Heart right ventricle (tissue), 16 donors: ENCODE measurements around the gene NKAIN1. TPM values are rescaled to one million over a fixed set of nuclear protein-coding genes. Genes with fewer than 3 reads are reported as not detected.

Source experiments
- ATAC-seq, 8 donors: fragments of 200-7000 bp; cut with Tn5 transposase; one replicate each; pipeline ENCODE4 v1.9.1; 2020; ENCODE audit warnings: mild to moderate bottlenecking in 8 of 8, moderate library complexity in 8 of 8, moderate number of reproducible peaks in 1 of 8
- DNase-seq, 2 donors: peaks; one replicate each; pipeline ENCODE4 v3.0.0-alpha.2; 2020
- H3K27ac ChIP-seq, 10 donors: fragments of 200-600 bp; sonication (generic) in 2 of 10; one replicate each; pipeline versions ENCODE4 v1.5.0 to v1.8.0; 2020 to 2022; ENCODE audit warnings: mild to moderate bottlenecking in 3 of 10
- H3K27me3 ChIP-seq, 7 donors: fragments of 200-600 bp; one replicate each; pipeline ENCODE4 v1.8.0; 2021 to 2022; ENCODE audit warnings: mild to moderate bottlenecking in 2 of 7
- H3K36me3 ChIP-seq, 9 donors: fragments of 200-600 bp; sonication (generic) in 1 of 9; one replicate each; pipeline versions ENCODE4 v1.5.0 to v1.8.0; 2020 to 2022; ENCODE audit warnings: mild to moderate bottlenecking in 2 of 9
- H3K4me1 ChIP-seq, 9 donors: fragments of 200-600 bp; sonication (generic) in 1 of 9; one replicate each; pipeline versions ENCODE4 v1.5.0 to v1.8.0; 2020 to 2022; ENCODE audit warnings: mild to moderate bottlenecking in 4 of 9
- H3K4me3 ChIP-seq, 10 donors: fragments of 200-600 bp; sonication (generic) in 2 of 10; one replicate each; pipeline versions ENCODE4 v1.5.0 to v1.8.0; 2020 to 2022; ENCODE audit warnings: mild to moderate bottlenecking in 7 of 10, moderate library complexity in 2 of 10
- H3K9me3 ChIP-seq, 11 donors: fragments of 200-600 bp in 10 of 11; sonication (generic) in 2 of 11; one replicate each; pipeline versions ENCODE4 v1.5.0 to v1.8.0; 2013 to 2022; ENCODE audit warnings: mild to moderate bottlenecking in 2 of 11, control low read depth in 1 of 11, moderate library complexity in 1 of 11
- WGBS, 2 donors: extraction: QIAGEN DNeasy Blood & Tissue Kit; methylation state at CpG; one replicate each; pipeline ENCODE4 v1.1.7; 2013; ENCODE audit warnings: inconsistent platforms in 1 of 2; 5-methylcytosine and 5-hydroxymethylcytosine counted together
- intact Hi-C, 10 donors: fragments of 100-400 bp; cut with DNase I; formaldehyde crosslinking; loops; one replicate each; pipeline versions ENCODE4 v1.11.1 to v1.14.2; 2022
- polyA plus RNA-seq, 2 donors: library from polyadenylated mRNA; stranded (reverse); fragments of 200-250 nt; gene quantifications; one replicate each; pipeline ENCODE4 v1.2.3, GENCODE V29; 2013
- total RNA-seq, 10 donors: library from RNA; stranded (reverse); fragmentation: NEBNext Ultra II Directional in 3 of 10; extraction: Animal tissue kit (Norgen Biotek cat#: 25700) in 3 of 10; gene quantifications; one replicate each; pipeline versions ENCODE4 v1.2.1 to v1.2.4, GENCODE V29; 2021 to 2023
- TF ChIP-seq, protein P1 (sequence below), 9 donors: fragments of 200-600 bp; sonication (generic) in 2 of 9; IDR thresholded peaks; one replicate each; pipeline versions ENCODE4 v1.5.0 to v1.8.0; 2021 to 2022; ENCODE audit warnings: antibody characterized with exemption in 9 of 9, mild to moderate bottlenecking in 5 of 9, moderate library complexity in 1 of 9
- donor health status: Arrhythmogenic right ventricular cardiomyopathy.
- donor health status: ischemic (EF 13 %, LVEDD 7.1; RV severe dilation, severe dysfunction).
- donor health status: healthy with polysubstance abuse.
- donor health status: DM: no; HTN: yes; CAD: no.
- donor health status: DM: no; HTN: no; CAD: no.
- donor health status: ischemic (EF 25% LVEDD 6.9; RV normal size, moderate dysfunction).
- donor health status: ischemic (EF 25% LVEDD 5.7; RV mildly dilated, moderate dysfunction).
- donor health status: healthy.
- donor health status: DM: yes; HTN: yes; CAD: no.
- donor health status: Ischemic cardiomyopathy.
- donor health status: ischemic (EF 35%, LVEDD 5.7; RV mildly dilated, moderate dysfunction).
- donor health status: nonischemic (EF 11% LVEDD 7.7; RV severe dilation, severe dysfunction).
- donor health status: DM: yes; HTN: yes; CAD: no.
- donor health status: PGD.
- donor health status: ischemic (EF 29% LVEDD 5.4; RV normal size, mild dysfunction).
- donor health status: nonischemic (EF 23%, LVEDD 6.1; RV moderate dilation, normal function).

NKAIN1 gene
- total and polyA plus RNA-seq, 12 donors, result 0.07 to 0.45 (median 0.21) TPM; not detected in 8

DNA sequence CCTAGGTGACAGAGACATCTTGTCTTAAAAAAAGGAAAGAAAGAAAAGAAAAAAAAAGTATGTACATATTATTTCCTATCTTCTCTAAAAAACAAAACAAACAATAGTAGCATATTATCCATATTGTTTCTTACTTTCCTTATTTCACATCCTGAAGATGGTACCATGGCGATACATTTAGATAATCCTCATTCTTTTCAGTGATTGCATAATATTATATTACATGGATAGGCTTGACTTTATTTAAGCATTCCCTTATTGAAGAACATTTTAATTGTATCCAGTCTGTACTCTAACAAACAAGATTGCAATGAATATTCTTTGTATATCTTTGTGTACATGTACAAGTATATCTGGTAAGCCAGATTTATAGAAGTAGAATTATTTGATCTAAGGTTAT is 91.3 kb downstream of the NKAIN1 start:
- TF ChIP-seq, protein P1, sequence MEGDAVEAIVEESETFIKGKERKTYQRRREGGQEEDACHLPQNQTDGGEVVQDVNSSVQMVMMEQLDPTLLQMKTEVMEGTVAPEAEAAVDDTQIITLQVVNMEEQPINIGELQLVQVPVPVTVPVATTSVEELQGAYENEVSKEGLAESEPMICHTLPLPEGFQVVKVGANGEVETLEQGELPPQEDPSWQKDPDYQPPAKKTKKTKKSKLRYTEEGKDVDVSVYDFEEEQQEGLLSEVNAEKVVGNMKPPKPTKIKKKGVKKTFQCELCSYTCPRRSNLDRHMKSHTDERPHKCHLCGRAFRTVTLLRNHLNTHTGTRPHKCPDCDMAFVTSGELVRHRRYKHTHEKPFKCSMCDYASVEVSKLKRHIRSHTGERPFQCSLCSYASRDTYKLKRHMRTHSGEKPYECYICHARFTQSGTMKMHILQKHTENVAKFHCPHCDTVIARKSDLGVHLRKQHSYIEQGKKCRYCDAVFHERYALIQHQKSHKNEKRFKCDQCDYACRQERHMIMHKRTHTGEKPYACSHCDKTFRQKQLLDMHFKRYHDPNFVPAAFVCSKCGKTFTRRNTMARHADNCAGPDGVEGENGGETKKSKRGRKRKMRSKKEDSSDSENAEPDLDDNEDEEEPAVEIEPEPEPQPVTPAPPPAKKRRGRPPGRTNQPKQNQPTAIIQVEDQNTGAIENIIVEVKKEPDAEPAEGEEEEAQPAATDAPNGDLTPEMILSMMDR (IDR thresholded peaks at IDR 0.05), result no peak
- no peak overlapping the region for H3K27ac ChIP-seq
- peaks cover 0 to 4% (median 0%) of the 10 kb centered on the region in 9 donors for H3K4me1 ChIP-seq
- DNase-seq (no peak), ATAC-seq (no peak)
- H3K27me3 ChIP-seq, result no peaks in the 10 kb centered on the region
- no peak overlapping the region for H3K4me3 ChIP-seq
- 90 to 93% methylated on average over 1 of the region's 1 CpG for WGBS, 2 donors
- no peaks in the 10 kb centered on the region for H3K36me3 ChIP-seq
- intact Hi-C loops, result no loop called here
- H3K9me3 ChIP-seq, result peaks cover 0 to under 1% (median 0%) of the 10 kb centered on the region in 11 donors

DNA sequence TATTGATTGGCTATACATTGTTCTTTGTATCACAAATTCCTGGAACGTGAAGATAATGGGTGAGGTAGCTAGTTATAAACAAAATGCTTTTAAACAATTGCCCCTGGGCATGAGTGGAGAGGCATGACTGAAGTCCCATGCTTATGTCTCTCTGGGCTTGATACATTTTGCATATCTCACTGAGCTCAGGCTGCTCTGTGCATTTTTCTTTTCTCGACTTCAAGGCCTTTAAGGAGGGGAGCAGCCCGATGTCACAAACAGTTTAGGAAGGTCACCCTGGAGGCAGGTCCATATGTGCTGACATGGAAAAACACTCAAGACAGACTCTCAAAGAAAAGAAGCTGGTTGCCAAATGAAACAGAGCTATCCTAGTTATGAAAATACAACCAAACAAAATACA is 94.0 kb downstream of the NKAIN1 start:
- H3K27ac ChIP-seq, result peak overlapping the region in 1 of 10 donors; percentile 28
- no peak for DNase-seq
- intact Hi-C loops, result no loop called here
- no peaks in the 10 kb centered on the region for H3K9me3 ChIP-seq
- 18 to 19% methylated on average over 3 of the region's 3 CpGs for WGBS, 2 donors
- H3K27me3 ChIP-seq, result no peaks in the 10 kb centered on the region
- TF ChIP-seq, protein P1 (IDR thresholded peaks at IDR 0.05), result no peak
- H3K4me1 ChIP-seq, result peaks cover 0 to 4% (median 0%) of the 10 kb centered on the region in 9 donors
- no peak overlapping the region for H3K4me3 ChIP-seq
- no peaks in the 10 kb centered on the region for H3K36me3 ChIP-seq
- ATAC-seq, result peak in 4 of 8 donors; percentile 24 to 62 (median 44)

DNA sequence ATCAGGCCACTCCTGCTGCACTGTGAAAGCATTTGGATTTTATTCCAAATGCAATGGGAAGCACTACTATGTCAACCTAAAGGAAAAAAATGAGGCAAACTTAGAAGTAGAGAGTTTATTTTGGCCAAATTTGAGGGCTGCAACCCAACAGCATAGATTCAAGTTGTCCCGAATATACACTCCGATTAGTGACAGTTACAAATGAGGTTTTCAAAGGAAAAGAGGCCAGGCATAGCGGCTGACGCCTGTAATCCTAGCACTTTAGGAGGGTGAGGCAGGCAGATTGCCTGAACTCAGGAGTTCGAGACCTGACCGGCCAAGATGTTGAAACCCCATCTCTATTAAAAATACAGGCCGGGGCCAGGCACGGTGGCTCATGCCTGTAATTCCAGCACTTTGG is 95.2 kb downstream of the NKAIN1 start:
- no peak overlapping the region for H3K27ac ChIP-seq
- intact Hi-C loops, result no loop called here
- no peak overlapping the region for H3K4me3 ChIP-seq
- ATAC-seq (no peak), DNase-seq (no peak)
- no peaks in the 10 kb centered on the region for H3K36me3 ChIP-seq
- TF ChIP-seq, protein P1 (IDR thresholded peaks at IDR 0.05), result no peak
- 87 to 88% methylated on average over 8 of the region's 8 CpGs for WGBS, 2 donors
- peaks cover 0 to 4% (median 0%) of the 10 kb centered on the region in 9 donors for H3K4me1 ChIP-seq
- no peaks in the 10 kb centered on the region for H3K27me3 ChIP-seq
- H3K9me3 ChIP-seq, result no peaks in the 10 kb centered on the region

DNA sequence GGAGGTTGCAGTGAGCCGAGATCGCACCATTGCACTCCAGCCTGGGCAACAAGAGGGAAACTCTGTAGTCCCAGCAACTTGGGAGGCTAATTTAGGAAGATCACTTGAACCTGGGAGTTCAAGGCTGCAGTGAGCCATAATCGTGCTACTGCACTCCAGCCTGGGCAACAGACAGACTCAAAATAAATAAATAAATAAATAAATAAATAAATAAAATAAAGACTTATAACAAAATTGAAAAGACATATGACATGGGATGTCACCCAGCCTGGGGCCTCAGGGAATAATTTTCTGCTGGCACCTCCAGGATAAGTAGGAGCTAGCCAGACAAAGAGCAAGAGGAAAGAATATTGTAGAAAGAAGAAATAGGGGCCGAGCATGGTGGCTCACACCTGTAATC is 96.2 kb downstream of the NKAIN1 start:
- 80 to 92% methylated on average over 4 of the region's 4 CpGs for WGBS, 2 donors
- ATAC-seq, result no peak
- Histone ChIP-seq H3K27me3 (no peaks in the 10 kb centered on the region), H3K36me3 (no peaks in the 10 kb centered on the region), H3K27ac (no peak overlapping the region), H3K9me3 (no peaks in the 10 kb centered on the region), H3K4me1 (peaks cover 0 to 4% (median 0%) of the 10 kb centered on the region in 9 donors), H3K4me3 (no peak overlapping the region)
- TF ChIP-seq, protein P1 (IDR thresholded peaks at IDR 0.05), result no peak
- intact Hi-C loops, result no loop called here
- DNase-seq, result no peak
